ENCODE data around the gene CERS6.
"Not testable (repeated sequence)": the region's sequence is repeated elsewhere in the genome, so short reads cannot be mapped to it uniquely, and the experiment has no call there.

Gene CERS6

DNA sequence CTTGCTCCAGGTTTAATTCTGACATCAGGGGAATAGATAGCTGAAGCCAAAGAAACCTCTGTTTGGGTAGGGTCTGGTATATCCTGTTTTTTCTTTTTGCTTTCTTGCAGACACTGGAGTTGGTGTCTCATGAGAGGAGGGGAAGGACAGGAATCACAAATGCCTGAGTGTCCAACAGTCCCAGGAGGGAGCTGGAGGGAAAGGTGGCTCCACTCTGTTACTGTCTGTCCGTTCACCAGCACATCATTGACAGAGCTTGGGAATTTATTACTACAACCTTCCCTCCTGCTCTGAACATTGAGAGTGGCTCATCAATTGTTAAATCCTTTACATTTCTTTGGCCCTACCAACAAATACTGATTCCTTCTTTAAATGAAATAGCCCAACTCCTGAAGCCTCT lies 194.1 kb downstream of the CERS6 start:
- no peak for DNase-seq

DNA sequence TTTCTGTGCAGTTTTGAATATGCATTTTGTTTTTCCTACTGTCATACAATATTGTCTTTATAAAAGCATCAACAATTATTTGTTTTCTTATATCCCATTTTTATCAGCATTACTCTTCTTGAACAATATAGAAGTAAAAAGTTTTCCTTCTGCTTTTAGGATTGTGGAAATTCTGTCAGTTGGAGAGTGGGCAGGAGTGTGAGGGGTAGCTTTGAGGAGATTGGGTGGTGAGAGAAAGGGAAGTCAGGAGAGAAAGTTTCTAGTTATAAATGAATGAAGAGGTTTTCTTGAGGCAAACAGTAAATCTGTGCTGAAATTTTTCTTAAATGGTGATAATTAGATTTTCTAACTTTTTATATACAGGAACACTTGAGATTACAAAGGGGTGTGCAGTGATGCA lies 194.7 kb downstream of the CERS6 start:
- DNase-seq = no peak

DNA sequence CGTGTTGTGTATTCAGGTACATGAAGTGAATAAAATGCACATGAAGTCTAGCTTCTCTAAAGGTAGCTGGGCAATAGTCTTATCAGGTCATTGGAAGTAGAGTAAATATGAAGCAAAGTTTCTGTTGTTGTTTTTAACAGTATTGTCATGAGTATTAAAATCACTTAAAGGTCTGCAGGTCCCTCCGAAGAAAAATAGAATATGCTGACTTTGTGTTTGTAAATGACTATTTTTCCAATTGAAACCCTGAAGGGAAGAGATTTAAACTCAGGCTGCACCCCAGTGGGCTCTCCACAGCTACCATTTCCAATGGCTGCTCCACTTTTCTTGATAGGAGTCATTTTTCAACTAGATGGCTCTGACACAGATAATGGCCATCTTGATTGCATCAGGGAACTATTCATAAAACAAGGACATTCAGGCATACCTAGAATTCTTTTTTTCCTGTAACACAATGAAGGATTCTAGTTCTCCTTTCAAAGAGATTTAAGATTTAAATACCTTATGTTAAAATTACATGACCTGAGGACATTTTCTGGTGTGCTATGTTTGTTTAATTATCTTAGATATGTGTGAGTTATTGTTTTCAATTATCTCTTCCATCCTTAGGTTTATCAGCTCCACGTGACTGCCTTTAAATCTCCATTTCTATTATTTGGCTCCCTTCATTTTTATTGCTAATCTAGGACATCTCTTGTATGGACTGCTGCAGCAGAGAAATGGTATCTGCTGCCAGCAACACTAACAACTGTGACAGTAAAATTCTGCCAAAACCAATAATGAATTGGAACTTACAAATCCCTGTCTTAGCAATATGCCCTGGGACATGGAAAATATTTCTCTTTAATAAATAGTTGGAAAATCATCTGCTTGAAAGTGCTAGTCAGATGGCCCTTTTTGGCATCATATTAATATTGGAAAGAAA lies 197.2 kb downstream of the CERS6 start:
- DNase-seq = no peak

DNA sequence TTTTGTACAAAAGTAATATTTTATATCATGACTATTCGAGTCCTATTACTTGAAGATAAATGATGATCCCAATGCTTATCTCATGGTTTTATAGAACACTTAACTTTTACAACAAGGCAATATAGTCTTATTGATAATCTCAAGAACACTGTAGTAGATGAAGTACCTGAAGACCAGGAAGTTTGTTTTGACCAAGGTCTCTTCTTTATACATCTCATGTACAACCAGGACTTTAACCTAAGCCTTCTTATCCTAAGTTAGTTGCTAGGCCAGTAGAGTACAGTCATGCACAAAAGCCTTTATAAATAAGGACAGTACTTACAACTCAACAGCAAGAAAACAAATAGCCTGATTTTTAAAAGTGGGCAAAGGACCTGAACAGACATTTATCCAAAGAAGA lies 198.6 kb downstream of the CERS6 start:
- no peak for DNase-seq

DNA sequence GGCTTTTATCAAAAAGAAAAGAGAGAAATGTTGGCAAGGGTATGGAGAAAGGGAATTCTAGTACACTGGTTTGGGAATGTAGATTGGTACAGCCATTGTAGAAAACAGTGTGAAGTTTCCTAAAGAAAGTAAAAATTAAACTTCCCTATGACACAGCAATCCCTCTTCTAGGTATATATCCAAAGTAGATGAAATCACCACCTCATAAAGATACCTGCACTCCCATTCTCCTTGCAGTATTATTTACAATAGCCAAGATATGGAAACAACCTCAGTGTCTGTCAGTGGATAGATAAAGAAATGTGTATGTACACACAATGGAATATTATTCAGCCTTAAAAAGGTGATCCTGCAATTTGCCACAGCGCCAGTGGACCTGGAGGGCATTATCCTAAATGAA lies 199.1 kb downstream of the CERS6 start:
- no peak for DNase-seq

DNA sequence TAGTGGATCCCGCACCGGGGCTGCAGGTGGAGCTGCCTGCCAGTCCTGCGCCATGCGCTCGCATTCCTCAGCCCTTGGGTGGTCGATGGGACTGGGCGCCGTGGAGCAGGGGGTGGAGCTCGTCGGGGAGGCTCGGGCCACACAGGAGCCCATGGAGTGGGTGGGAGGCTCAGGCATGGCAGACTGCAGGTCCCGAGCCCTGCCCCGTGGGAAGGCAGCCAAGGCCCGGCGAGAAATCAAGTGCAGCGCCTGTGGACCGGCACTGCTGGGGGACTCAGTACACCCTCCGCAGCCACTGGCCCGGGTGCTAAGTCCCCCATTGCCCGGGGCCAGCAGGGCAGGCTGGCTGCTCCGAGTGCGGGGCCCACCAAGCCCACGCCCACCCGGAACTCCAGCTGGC lies 201.3 kb downstream of the CERS6 start:
- not testable (repeated sequence) for DNase-seq

DNA sequence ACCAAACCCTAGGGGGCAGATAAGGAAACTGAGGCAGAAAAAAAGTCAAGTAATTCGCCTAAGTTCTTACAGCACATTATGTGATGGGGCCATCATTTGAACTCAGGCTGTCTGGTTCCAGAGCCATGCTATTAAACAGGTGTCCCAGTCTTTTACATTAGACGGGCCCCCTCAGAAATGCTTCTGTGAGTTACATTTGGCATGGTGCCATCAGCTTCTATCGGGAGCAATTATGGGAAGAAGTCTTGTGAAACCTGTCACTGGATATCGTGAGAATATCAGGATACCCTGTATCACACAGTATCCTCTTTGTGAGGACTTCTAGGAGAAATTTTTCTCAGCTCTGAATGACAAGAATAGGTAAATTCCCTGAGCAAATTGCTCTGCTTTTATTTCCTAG lies 202.6 kb downstream of the CERS6 start:
- DNase-seq = no peak

DNA sequence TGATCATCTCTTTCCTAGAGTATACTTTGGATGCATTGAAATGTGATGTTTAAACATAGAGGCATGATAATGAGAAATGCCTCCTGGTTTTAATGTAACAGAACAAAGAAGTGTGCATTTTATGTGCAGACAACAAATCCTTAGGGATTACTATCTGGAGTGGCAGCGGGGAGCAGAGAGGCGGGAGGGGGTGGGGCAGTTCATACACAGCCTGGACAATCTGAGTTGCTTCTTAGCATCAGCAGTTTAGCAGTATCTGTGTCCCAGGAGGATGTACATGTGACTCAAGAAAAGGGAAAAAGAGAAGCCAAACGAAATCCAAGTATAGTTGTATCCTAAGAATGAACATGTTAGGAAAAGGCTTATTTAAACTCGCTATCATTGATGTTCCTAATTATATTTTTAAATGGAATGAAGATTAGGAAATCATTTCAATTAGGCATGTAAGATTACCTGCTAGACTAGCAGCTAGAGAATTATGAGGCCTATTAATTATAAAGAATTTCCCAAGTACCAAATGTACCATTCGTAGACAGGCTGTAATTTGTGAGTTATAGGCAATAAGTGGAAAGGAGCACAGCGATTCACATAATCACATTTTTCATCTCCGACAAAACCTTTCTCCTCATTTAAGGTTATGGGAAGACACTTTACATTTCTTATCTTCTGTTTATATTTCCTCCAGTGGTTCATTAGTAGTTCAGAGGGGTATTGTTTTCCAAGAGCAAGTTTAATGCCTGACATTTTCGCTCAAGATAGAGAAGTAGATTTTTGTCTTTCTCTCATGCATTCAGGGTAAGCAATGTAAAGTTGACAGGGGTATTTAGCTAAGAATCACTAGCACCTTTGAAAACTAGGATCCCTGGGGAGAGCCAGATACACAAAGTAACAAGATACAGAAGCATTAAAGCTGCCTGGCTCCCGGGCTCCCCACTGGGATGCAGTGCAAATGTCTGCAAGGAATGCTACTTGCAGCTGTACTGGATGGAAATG lies 205.1 kb downstream of the CERS6 start:
- DNase-seq = no peak

DNA sequence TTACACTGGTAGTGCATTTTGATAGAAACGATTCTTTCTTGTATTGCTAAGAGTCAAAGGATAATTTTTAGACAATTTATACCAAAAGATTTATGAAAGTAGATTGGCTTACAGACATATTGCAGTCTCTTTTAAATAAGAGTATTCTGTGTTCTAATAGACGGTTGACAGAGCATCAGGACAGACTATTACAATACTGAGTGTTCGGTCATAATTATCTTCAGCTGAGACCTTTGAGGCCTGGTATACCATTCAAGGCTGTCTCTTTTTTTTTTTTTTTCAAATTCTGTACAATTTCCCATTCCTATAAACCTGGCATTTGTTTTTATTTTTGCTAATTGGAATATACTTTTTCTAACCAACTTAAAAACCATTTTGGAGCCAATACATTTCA lies 205.8 kb downstream of the CERS6 start:
- DNase-seq = no peak

DNA sequence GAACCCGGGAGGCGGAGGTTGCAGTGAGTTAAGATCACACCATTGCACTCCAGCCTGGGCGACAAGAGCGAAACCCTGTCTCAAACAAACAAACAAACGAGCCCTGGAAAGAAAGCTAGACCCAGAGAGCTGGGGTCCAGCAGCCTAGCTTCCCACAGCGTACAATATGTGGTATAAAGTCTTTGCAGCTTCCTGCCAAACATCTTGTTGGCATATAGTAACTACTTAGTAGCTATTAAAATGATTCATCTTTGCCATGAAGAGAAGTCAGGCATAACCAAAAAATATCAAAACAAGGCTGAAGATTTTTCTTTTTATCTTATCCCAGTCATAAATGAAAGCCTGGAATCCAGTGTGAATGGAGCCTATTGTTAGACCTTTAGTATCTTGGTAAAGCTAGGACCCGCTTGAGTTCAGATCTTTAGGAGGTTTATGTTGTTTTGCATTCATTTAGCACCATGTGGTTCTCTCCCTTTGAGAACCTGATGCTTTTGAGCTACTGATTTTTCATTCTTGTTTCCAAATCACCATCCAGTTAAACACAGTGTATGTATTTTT lies 206.7 kb downstream of the CERS6 start:
- no peak for DNase-seq

DNA sequence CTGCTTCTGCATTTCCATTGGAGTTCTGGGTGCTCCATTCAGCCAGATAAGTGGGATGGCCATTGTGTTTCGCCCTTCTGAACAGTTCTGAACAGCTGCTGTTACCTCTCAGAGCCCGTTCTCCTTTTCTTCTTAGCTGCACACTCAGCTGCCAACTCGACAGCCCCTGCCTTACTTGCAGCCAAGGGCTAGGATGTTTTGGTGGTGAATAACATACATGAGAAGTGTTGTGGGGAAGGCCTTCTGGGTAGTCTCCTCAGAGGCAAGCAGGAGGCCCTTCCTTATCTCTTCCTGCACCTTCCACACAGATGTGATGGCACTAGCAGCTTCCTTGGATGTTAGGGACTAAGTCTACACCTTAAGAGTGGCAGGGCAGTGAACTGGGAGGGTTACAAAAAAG lies 207.9 kb downstream of the CERS6 start:
- DNase-seq = no peak

DNA sequence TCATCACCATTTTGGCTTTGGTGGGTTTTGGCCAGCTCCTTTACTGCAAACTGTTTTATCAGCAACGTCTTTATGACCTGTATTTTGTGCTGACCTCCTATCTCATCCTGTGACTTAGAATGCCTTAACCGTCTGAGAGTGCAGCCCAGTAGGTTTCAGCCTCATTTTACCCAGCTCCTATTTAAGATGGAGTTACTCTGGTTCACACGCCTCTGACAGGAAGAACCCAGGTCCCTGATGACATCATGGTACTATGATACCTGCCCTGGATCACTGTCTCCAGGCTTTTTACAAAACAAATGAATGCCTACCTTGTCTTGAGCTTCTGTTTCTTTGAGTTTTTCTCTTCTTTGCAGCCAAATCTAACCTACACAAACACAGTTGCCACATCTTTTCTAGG lies 208.6 kb downstream of the CERS6 start:
- DNase-seq = not testable (repeated sequence)

DNA sequence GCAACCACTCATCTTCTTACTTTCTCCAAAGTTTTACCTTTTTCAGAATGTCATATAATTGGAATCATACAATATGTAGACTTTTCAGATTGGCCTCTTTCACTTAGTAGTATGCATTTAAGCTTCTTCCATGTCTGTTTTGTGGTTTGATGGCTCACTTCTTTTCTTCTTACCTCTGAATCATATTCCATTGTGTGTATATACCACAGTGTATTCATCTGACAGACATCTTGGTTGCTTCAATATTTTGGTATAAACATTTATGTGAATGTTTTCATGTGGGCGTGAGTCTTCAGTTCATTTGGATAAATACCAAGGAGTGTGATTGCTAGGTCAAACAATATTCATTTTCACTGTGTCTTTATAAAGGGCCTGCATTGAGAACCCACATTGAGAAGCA lies 210.3 kb downstream of the CERS6 start:
- no peak for DNase-seq

DNA sequence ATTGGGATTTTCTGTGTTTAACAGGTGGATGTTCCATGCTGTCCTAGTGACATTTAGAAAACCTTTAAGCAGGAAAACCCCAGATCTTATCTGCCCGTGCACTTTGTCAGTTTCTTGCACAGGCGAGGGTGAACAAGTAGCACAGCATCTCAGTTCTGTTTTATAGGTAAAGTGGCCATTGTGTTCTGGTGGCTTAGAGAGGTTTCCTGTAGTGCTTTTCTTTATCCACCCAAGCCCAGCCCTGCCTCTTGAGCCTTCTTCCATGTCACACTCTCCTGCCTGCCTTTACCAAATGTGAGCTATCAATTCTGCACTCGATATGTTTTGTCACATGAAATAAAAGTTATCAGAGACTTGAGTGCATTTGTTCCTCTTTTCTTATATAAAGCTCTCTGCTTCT lies 211.1 kb downstream of the CERS6 start:
- no peak for DNase-seq

DNA sequence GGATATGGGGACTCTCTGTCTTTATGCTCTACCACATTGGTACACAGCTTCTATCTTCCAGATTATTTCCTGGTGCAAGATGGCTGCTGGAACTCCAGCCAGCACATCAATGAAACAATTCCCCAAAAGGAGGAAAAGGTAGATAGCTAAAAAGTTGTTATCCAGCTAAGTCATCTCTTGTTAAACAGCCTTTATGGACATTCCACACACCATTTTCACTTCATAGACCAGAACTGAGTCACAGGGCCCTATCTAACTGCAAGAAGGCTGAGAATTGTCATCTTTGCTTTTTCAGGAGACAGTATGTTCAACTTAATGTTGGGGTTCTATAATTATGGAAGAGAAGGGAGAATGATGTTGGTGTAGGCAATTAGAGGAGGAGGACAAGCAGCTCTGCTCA lies 213.1 kb downstream of the CERS6 start:
- DNase-seq = no peak

DNA sequence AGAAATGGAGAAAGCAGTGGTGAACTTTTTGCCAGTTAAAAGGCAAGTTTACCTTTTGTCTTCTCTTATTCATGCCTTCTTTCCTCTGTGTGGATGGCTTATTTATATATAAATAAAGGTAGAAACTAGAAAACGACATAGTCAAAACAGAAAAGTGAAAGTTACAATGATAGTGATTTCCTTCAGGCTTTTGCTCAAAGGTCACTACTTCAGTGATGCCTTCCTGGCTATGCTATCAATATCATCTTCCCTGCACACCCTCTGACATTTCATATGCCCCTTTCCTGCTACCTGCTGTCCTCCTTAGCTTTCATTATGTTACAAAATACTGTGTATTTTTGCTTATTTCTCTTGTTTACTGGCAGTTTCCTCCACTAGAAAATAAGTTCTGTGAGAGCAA lies 214.4 kb downstream of the CERS6 start:
- no peak for DNase-seq

DNA sequence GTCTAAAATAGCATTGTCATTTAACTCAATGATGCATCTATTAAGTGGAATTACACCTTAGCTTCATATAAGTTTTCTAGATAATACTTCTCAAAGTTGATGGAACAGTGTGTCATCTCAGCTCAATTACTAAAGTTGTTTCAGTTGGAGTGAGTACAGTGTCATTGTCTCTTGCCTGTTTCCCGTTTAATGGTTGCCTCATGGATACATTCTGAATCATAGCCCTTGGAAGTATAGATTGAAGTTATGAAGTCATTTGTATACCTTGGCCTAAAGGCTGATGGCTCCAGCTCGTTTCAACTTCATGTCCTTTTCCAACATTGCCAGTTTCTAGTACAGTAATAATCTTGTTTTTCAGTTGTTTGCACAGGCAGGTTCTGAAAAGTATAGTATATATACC lies 215.9 kb downstream of the CERS6 start:
- DNase-seq = no peak

DNA sequence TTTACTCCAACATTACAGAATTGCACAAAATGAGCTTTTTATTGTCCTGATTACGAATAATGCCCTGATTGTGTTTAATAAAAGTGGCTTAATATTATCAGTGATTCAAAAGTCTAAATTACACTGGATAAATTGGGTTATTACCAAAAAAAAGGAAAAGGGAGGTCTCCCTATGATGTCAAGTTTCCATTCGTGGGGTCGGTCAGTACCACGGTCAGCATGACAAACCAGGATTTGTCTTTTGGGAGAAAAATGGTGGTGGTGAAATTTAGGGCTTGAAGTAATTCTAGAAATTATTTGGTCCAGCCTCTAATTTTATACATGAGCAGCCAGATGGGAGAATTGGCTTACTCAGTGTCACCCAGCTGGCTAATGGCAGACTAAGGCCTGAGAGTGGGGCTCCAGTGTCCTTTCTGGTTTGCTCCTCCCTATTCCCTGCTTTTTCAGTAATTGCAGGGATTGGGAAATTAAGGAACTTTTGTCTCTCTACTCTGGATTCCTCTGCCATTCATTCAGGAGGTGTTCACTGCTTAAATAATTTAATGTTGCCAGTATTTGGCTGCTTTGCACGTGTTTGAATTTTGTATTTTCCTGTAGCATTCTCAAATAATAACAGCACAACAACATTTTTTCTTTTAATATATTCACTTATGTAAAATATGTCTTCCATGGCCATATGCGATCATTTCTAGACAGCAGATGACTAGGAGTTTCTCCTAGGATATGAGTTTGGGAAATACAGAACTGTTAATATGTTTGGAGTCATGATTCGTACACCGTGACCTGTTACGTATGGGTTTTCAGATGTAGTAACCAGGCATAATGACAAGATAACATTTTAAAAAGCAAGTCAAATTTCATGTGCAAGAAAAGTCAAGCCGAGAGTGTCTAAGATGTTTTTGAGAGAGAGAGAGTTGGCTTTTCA lies 217.5 kb downstream of the CERS6 start:
- DNase-seq = no peak

DNA sequence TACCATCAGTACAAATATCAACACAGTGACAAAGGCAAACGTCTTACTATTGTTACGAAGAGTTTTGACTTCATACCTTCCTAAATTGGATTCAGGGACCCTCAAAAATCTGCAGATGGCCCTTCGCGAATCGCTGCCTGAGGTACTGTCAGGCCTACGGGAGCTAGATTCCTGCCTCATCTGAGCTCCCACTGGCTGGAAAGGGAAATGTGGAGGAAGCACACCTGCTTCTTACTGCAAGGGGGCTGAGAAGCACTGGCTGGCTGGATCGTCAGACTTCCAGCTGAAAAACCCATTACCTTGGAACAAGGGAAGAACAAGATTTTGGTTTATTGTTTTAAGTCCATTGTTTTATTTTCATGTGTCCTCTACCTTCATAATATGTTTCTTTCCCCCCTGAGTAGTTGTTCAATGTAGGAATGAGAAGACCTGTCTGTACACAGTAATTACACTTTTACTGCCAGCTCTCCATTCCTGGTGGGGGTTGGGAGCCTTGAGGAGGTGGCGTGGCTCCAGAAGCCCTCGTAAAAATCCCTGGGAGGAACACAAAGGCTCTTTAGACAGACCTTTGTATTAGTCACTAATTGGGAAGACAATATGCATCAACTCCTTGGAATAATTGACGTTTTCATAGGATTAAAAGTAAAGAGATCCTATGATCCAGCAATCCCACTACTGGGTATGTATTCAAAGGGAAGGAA lies 222.2 kb downstream of the CERS6 start:
- DNase-seq = no peak

DNA sequence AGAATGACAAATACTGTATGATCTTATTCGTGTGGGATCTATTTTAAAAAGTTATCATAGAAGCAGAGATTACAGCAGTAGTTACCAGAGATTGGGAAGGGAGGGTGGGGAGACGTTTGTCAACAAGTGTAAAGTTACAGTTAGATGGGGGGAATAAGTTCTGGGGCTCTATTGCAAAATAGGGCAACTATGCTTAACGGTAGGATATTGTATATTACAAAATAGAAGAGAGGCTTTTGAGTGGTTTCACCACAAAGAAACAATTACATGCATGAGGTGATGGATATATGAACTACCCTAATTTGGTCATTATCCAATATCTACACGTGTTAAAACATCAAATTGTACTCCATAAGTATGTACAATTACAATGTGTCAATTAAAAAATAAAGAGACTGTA lies 223.0 kb downstream of the CERS6 start:
- DNase-seq = no peak

DNA sequence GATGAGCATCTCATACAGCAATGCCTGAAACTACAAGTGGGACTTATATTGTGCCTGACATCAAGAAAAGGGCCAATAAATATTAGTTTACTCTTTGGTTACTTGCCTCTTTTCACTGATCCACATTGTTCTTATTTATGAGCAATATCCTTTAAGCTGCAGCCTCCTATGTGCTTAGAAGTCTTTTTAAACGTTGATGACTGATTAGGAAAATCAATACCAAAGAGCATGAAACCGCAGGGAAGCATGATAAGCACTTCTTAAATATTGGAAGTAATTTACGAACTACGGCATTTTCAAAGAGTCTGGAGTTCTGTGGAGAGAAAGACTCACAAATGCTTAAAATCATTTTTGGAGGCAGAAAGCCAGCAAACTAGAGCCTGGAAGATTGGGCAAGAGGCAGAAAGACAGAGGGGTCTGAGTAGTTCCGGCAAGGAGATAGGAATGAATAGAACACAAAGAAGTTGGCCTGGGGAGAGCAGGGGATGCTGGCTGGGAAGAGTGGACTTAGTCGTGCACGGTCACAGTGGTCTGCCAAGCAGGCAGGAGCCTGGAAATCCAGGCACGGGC lies 223.8 kb downstream of the CERS6 start:
- DNase-seq = no peak
